Gastrocnemius medialis (tissue), 4 donors: Measurements from ENCODE around the gene PWP1.

Experiments used
- POLR2A ChIP-seq, 2 donors: fragments of 450-650 bp; IDR thresholded peaks; one replicate each; pipeline ENCODE4 v1.6.1; 2017; ENCODE audit warnings: antibody characterized with exemption in 2 of 2, mild to moderate bottlenecking in 2 of 2, moderate library complexity in 2 of 2
- TF ChIP-seq, protein P1 (sequence below), 5 experiments: fragments of 450-650 bp in 3 of 5; fragments of 200-600 bp in 2 of 5; sonication (generic) in 2 of 5; IDR thresholded peaks in 4 of 5; conservative IDR thresholded peaks in 1 of 5; 1 replicate in 4 of 5; 2 replicates in 1 of 5; pipeline ENCODE4 v1.5.1; 2016 to 2019; ENCODE audit warnings: antibody characterized with exemption in 5 of 5, mild to moderate bottlenecking in 3 of 5, moderate library complexity in 3 of 5

- TF ChIP-seq, protein P1, sequence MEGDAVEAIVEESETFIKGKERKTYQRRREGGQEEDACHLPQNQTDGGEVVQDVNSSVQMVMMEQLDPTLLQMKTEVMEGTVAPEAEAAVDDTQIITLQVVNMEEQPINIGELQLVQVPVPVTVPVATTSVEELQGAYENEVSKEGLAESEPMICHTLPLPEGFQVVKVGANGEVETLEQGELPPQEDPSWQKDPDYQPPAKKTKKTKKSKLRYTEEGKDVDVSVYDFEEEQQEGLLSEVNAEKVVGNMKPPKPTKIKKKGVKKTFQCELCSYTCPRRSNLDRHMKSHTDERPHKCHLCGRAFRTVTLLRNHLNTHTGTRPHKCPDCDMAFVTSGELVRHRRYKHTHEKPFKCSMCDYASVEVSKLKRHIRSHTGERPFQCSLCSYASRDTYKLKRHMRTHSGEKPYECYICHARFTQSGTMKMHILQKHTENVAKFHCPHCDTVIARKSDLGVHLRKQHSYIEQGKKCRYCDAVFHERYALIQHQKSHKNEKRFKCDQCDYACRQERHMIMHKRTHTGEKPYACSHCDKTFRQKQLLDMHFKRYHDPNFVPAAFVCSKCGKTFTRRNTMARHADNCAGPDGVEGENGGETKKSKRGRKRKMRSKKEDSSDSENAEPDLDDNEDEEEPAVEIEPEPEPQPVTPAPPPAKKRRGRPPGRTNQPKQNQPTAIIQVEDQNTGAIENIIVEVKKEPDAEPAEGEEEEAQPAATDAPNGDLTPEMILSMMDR (IDR thresholded peaks at IDR 0.05 in 4 of 5, conservative IDR thresholded peaks at IDR 0.05 in 1 of 5), result no peak
- TF ChIP-seq POLR2A (IDR thresholded peaks at IDR 0.05), result no peak
Observed at GRCh38 chr12:107759410-107759809, 73.8 kb downstream of the PWP1 start.
